GM19372 (cell line): ENCODE measurements around the gene VPS54.
A peak's percentile ranks its signal among the peaks of the same experiment; 100 is the strongest.
"Not testable (repeated sequence)": the region's sequence is repeated elsewhere in the genome, so short reads cannot be mapped to it uniquely, and the experiment has no call there.

Experiments
- ATAC-seq: cut with Tn5 transposase; IDR thresholded peaks from one replicate; pipeline ENCODE4 v1.9.1; 2021; ENCODE audit warnings: mild to moderate bottlenecking, low read depth, moderate library complexity; ENCODE audit not compliant: unreplicated experiment

VPS54 gene

GRCh38 chr2:63942788-63943187 is 76.4 kb downstream of the VPS54 start:
- ATAC-seq = no peak

GRCh38 chr2:63932104-63932503 is 87.1 kb downstream of the VPS54 start:
- ATAC-seq = not testable (repeated sequence)

GRCh38 chr2:63926815-63927214 is 92.4 kb downstream of the VPS54 start:
- no peak for ATAC-seq

- no peak for ATAC-seq
Measured at GRCh38 chr2:63914311-63914710, 104.9 kb downstream of the VPS54 start.

GRCh38 chr2:63903003-63903402 is 116.2 kb downstream of the VPS54 start:
- ATAC-seq = no peak

GRCh38 chr2:63902149-63902548 is 117.1 kb downstream of the VPS54 start:
- no peak for ATAC-seq

- ATAC-seq = no peak
Measured at GRCh38 chr2:63899639-63900038, 119.6 kb downstream of the VPS54 start.

- no peak for ATAC-seq
Measured at GRCh38 chr2:63898839-63899238, 120.4 kb downstream of the VPS54 start.

- ATAC-seq = no peak
Measured at GRCh38 chr2:63894167-63894566, 125.1 kb downstream of the VPS54 start.

- ATAC-seq = no peak
Measured at GRCh38 chr2:63893163-63893562, 126.1 kb downstream of the VPS54 start.

- ATAC-seq = no peak
Measured at GRCh38 chr2:63891488-63892030, 127.7 kb downstream of the VPS54 start.

- ATAC-seq = no peak
Measured at GRCh38 chr2:63890678-63891077, 128.6 kb downstream of the VPS54 start.

GRCh38 chr2:63888490-63889402 is 130.5 kb downstream of the VPS54 start:
- ATAC-seq = peak; percentile 79

GRCh38 chr2:63888053-63888452 is 131.2 kb downstream of the VPS54 start:
- ATAC-seq = no peak

- ATAC-seq = no peak
Measured at GRCh38 chr2:63886445-63886844, 132.8 kb downstream of the VPS54 start.

- ATAC-seq = no peak
Measured at GRCh38 chr2:63882395-63883105, 136.7 kb downstream of the VPS54 start.

- ATAC-seq = no peak
Measured at GRCh38 chr2:63881205-63881604, 138.0 kb downstream of the VPS54 start.

GRCh38 chr2:63880625-63881024 is 138.6 kb downstream of the VPS54 start:
- ATAC-seq = no peak

- no peak for ATAC-seq
Measured at GRCh38 chr2:63879876-63880433, 139.3 kb downstream of the VPS54 start.

GRCh38 chr2:63878486-63878885 is 140.7 kb downstream of the VPS54 start:
- ATAC-seq = no peak

GRCh38 chr2:63876311-63876710 is 142.9 kb downstream of the VPS54 start:
- no peak for ATAC-seq
